H1 (cell line): ENCODE measurements around the gene NLRP6. TPM values are rescaled to one million over a fixed set of nuclear protein-coding genes. Genes with fewer than 3 reads are reported as not detected.

Source experiments
- BACH1 ChIP-seq: IDR thresholded peaks from 2 replicates; pipeline ENCODE4 v1.6.1; 2012; ENCODE audit warnings: low read length, improper control_type of control experiment
- KDM5A ChIP-seq: fragments of 200-600 bp; IDR thresholded peaks from 2 replicates; pipeline ENCODE4 v1.7.1; 2012; ENCODE audit warnings: mild to moderate bottlenecking, low read length, inconsistent platforms, mixed read lengths
- polyA plus RNA-seq, 7 experiments: library from polyadenylated mRNA; depleted of rRNA in 3 of 7; stranded (reverse) in 5 of 7; unstranded in 2 of 7; fragments of >200 nt in 5 of 7; fragments of 200-250 nt in 2 of 7; gene quantifications; 1 replicate in 5 of 7; 2 replicates in 1 of 7; 4 replicates in 1 of 7; pipeline versions ENCODE4 v1.2.1 to v1.2.3, GENCODE V29; 2011 to 2013; ENCODE audit warnings: missing spikeins in 2 of 7, mixed read lengths in 2 of 7
- total RNA-seq: library from RNA; stranded (reverse); fragmentation: NEBNext Ultra II Directional; extraction: Animal tissue kit (Norgen Biotek cat#: 25700); gene quantifications from 2 replicates; pipeline ENCODE4 v1.2.1, GENCODE V29; 2021

Gene NLRP6
- total and polyA plus RNA-seq, 2 of the 8 experiments (the other 6 are each of a cell fraction or from before 2014, with no cell fraction given): not detected

GRCh38 chr11:270451-271318 lies 7.5 kb upstream of the NLRP6 start (continued):
- no peak for TF ChIP-seq KDM5A
- no peak for TF ChIP-seq BACH1
